Activated naive CD8-positive, alpha-beta T cell treated with anti-CD3 and anti-CD28 coated beads, Interleukin-2, amount 50 U/mL, for 16 hours (primary cell): ENCODE results near the gene ATXN1L.
"Not testable (repeated sequence)": the region's sequence is repeated elsewhere in the genome, so short reads cannot be mapped to it uniquely, and the experiment has no call there.

ENCODE experiments used
- DNase-seq: peaks from one replicate; pipeline ENCODE4 v3.0.0-alpha.2; 2020; ENCODE audit warnings: low read depth, low spot score

ATXN1L gene

GRCh38 chr16:71852561-71852960 is 6.8 kb downstream of the ATXN1L start:
- no peak for DNase-seq

- DNase-seq, result no peak
These were observed 7.6 kb downstream of the ATXN1L start for GRCh38 chr16:71853413-71853812.

GRCh38 chr16:71854369-71854948 is 8.7 kb downstream of the ATXN1L start:
- DNase-seq, result no peak

GRCh38 chr16:71855937-71856662 is 10.3 kb downstream of the ATXN1L start:
- DNase-seq, result no peak

GRCh38 chr16:71859762-71860521 is 14.2 kb downstream of the ATXN1L start:
- no peak for DNase-seq

GRCh38 chr16:71863995-71864394 is 18.2 kb downstream of the ATXN1L start:
- no peak for DNase-seq

- no peak for DNase-seq
These were observed 19.5 kb downstream of the ATXN1L start for GRCh38 chr16:71865173-71865863.

- DNase-seq, result not testable (repeated sequence)
These were observed 21.4 kb downstream of the ATXN1L start for GRCh38 chr16:71867175-71867574.

GRCh38 chr16:71867939-71868338 is 22.2 kb downstream of the ATXN1L start:
- no peak for DNase-seq

- DNase-seq, result no peak
These were observed 23.3 kb downstream of the ATXN1L start for GRCh38 chr16:71869089-71869488.

- no peak for DNase-seq
These were observed 25.0 kb downstream of the ATXN1L start for GRCh38 chr16:71870818-71871217.

GRCh38 chr16:71873199-71873598 is 27.4 kb downstream of the ATXN1L start:
- no peak for DNase-seq

- DNase-seq, result no peak
These were observed 33.1 kb downstream of the ATXN1L start for GRCh38 chr16:71878911-71879310.

- DNase-seq, result no peak
These were observed 34.4 kb downstream of the ATXN1L start for GRCh38 chr16:71880176-71880575.

- peak; percentile 61 for DNase-seq
These were observed 36.9 kb downstream of the ATXN1L start for GRCh38 chr16:71882505-71883167.

- peak; percentile 13 for DNase-seq
These were observed 37.5 kb downstream of the ATXN1L start for GRCh38 chr16:71883168-71883848.

GRCh38 chr16:71883849-71884638 is 38.3 kb downstream of the ATXN1L start, which contains the start of gene ZNF821:
TSS of gene ZNF821 (minus strand) at chr16:71884182. CDS start at chr16:71879946, 4,236 bp downstream.
- peak; percentile 26 for DNase-seq

GRCh38 chr16:71885261-71885650 is 39.5 kb downstream of the ATXN1L start:
- DNase-seq, result no peak

GRCh38 chr16:71889147-71889546 is 43.4 kb downstream of the ATXN1L start:
- no peak for DNase-seq

- no peak for DNase-seq
These were observed 48.1 kb downstream of the ATXN1L start for GRCh38 chr16:71893888-71894228.
